Measurements from ENCODE around the gene COA3. TPM values are rescaled to one million over a fixed set of nuclear protein-coding genes. Genes with fewer than 3 reads are reported as not detected.

Gene COA3
- total RNA-seq, 1 experiment from 2014 or later = 74.2 TPM

DNA sequence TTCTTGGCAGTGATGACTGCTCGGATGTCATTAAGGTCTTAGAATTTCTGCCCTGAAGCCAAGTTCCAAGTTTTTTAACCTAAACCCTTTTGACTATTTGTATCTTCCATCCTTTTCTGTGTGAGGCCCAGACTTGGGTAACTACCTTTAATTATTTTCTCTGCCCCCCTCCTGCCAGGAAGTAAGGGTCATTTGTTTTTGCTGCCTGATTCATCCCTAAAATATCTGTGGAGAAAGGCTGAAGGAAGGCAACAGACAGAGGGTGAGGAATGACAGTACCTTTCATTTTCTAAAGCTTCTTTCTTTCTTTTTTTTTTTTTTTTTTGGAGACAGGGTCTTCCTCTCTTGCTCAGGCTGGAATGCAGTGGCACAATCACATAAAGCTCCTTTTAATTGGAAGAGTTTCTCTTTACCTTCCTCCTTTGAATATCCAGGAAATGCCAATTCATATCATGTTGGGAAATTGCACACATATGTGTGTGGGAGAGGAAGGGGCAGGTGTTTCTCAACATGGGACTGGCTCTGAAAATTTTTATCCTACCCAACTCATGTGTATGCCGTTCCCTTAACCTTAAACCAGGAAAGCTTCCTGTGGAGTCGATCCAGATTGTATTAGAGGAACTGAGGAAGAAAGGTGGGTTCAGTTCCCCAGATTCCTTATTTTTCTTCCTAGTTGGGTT is 24.3 kb downstream of the COA3 start:
- Histone ChIP-seq H3K4me1 (ENCODE audit: insufficient read depth, low read length) (no peaks in the 10 kb centered on the region), H3K27ac (ENCODE audit: insufficient read length, low read depth, low read length) (no peak overlapping the region), H3K56ac (ENCODE audit: insufficient read length, low read depth, low read length) (no peak overlapping the region), H2BK12ac (ENCODE audit: insufficient read length, low read depth, low read length) (no peak overlapping the region), H3K14ac (ENCODE audit: insufficient read depth, low read length) (no peak overlapping the region), H3K4me2 (ENCODE audit: insufficient read depth, insufficient read length, low read length) (peak overlapping the region; percentile 80), H4K5ac (ENCODE audit: insufficient read length, low read depth, low read length) (no peak overlapping the region), H3K27me3 (ENCODE audit: insufficient read depth, low read length) (no peaks in the 10 kb centered on the region), H4K20me1 (ENCODE audit: control insufficient read depth, insufficient read depth, insufficient read length) (no peaks in the 10 kb centered on the region), H2BK20ac (ENCODE audit: low read depth, low read length, poor library complexity, severe bottlenecking) (no peak overlapping the region), H3K18ac (ENCODE audit: insufficient read length, low read depth, low read length) (no peak overlapping the region), H3T11ph (ENCODE audit: low read length) (no peak overlapping the region), H3K79me2 (ENCODE audit: insufficient read depth, low read length) (no peaks in the 10 kb centered on the region), H3K9me3 (ENCODE audit: control insufficient read depth, low read depth, low read length) (no peaks in the 10 kb centered on the region), H2BK5ac (ENCODE audit: insufficient read length, low read length) (no peak overlapping the region), H2AFZ (ENCODE audit: low read length) (no peak overlapping the region), H3K23me2 (ENCODE audit: insufficient read length, low read depth, low read length, poor library complexity, severe bottlenecking) (peaks cover 6% of the 10 kb centered on the region), H4K91ac (ENCODE audit: insufficient read length, low read depth, low read length) (no peak overlapping the region), H2AK5ac (ENCODE audit: insufficient read length, low read length) (no peak overlapping the region), H4K8ac (replicated peaks; ENCODE audit: insufficient read length, low read depth, low read length) (no peak overlapping the region), H2BK15ac (ENCODE audit: low read depth, low read length) (no peak overlapping the region), H3K9ac (ENCODE audit: extremely low read depth, insufficient read length, low read length) (peak overlapping the region; percentile 96), H2BK120ac (ENCODE audit: low read depth, low read length, poor library complexity, severe bottlenecking) (no peak overlapping the region), H3K23ac (ENCODE audit: insufficient read length, low read depth, low read length) (no peak overlapping the region), H3K4ac (ENCODE audit: low read depth, low read length) (no peak overlapping the region), H3K79me1 (ENCODE audit: insufficient read depth, low read depth, low read length, poor library complexity, severe bottlenecking) (no peaks in the 10 kb centered on the region)
- no CpG with 5 or more reads among the region's 3 CpGs for WGBS (ENCODE audit: extremely low coverage, insufficient read length, low lambda C conversion rate)
- no peak for DNase-seq
- H3K4me1 Mint-ChIP-seq = peaks cover 8 to 11% of the 10 kb centered on the region in 2 experiments
- H3K4me3 Mint-ChIP-seq = peak overlapping the region; percentile 100
- no peaks in the 10 kb centered on the region; a peak in 1 of 5 replicates for H3K9me3 Mint-ChIP-seq
- no peaks in the 10 kb centered on the region; the same call in 1 of the 2 replicates for H3K27me3 Mint-ChIP-seq (ENCODE audit: low read depth)
- H3K36me3 Mint-ChIP-seq (ENCODE audit: insufficient read depth in 1 of 3, low read depth in 3 of 3) = peaks cover 4 to 41% (median 36%) of the 10 kb centered on the region in 3 experiments; a peak in 6 of 7 replicates
- peak overlapping the region; percentile 78 to 98 (median 98); a peak in 6 of 7 replicates for H3K27ac Mint-ChIP-seq
- TF ChIP-seq, protein P1, sequence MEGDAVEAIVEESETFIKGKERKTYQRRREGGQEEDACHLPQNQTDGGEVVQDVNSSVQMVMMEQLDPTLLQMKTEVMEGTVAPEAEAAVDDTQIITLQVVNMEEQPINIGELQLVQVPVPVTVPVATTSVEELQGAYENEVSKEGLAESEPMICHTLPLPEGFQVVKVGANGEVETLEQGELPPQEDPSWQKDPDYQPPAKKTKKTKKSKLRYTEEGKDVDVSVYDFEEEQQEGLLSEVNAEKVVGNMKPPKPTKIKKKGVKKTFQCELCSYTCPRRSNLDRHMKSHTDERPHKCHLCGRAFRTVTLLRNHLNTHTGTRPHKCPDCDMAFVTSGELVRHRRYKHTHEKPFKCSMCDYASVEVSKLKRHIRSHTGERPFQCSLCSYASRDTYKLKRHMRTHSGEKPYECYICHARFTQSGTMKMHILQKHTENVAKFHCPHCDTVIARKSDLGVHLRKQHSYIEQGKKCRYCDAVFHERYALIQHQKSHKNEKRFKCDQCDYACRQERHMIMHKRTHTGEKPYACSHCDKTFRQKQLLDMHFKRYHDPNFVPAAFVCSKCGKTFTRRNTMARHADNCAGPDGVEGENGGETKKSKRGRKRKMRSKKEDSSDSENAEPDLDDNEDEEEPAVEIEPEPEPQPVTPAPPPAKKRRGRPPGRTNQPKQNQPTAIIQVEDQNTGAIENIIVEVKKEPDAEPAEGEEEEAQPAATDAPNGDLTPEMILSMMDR (conservative IDR thresholded peaks at IDR 0.05) = no peak

Data from H9 (cell line).